ENCODE results near the gene GSC2. TPM values are rescaled to one million over a fixed set of nuclear protein-coding genes. Genes with fewer than 3 reads are reported as not detected.
A peak's percentile ranks its signal among the peaks of the same experiment; 100 is the strongest.

GSC2 gene
- total RNA-seq, 6 donors from 2014 or later: not detected

GRCh38 chr22:19139974-19140373 is 10.1 kb downstream of the GSC2 start:
- H3K27me3 ChIP-seq: no peaks in the 10 kb centered on the region
- WGBS, 2 donors: 98 to 100% methylated on average over 3 to 5 of the region's 5 CpGs
- H3K27ac ChIP-seq: no peak overlapping the region
- peaks cover 8 to 19% (median 9%) of the 10 kb centered on the region in 4 donors for H3K4me1 ChIP-seq
- H3K36me3 ChIP-seq: peaks cover 28 to 78% (median 63%) of the 10 kb centered on the region in 4 donors
- no peak overlapping the region for H3K4me3 ChIP-seq
- DNase-seq (no peak), ATAC-seq (ENCODE audit: low FRiP score in 2 of 2) (no peak)
- TF ChIP-seq CTCF (IDR thresholded peaks at IDR 0.05): no peak
- no peak for TF ChIP-seq POLR2AphosphoS5 (IDR thresholded peaks at IDR 0.05)
- no peak for TF ChIP-seq EP300 (IDR thresholded peaks at IDR 0.05)
- no peak for TF ChIP-seq POLR2A (IDR thresholded peaks at IDR 0.05)
- no peaks in the 10 kb centered on the region for H3K9me3 ChIP-seq

- WGBS, 2 donors: 97 to 100% methylated on average over 1 to 9 of the region's 9 CpGs
- no peaks in the 10 kb centered on the region for H3K9me3 ChIP-seq
- no peak for ATAC-seq (ENCODE audit: low FRiP score in 2 of 2)
- peaks cover 5 to 11% (median 8%) of the 10 kb centered on the region in 4 donors for H3K4me1 ChIP-seq
- H3K27me3 ChIP-seq: no peaks in the 10 kb centered on the region
- no peak overlapping the region for H3K4me3 ChIP-seq
- H3K36me3 ChIP-seq: peaks cover 33 to 88% (median 72%) of the 10 kb centered on the region in 4 donors
- no peak for DNase-seq
- no peak for TF ChIP-seq POLR2A (IDR thresholded peaks at IDR 0.05)
- no peak for TF ChIP-seq POLR2AphosphoS5 (IDR thresholded peaks at IDR 0.05)
- TF ChIP-seq CTCF (IDR thresholded peaks at IDR 0.05): no peak
- no peak for TF ChIP-seq EP300 (IDR thresholded peaks at IDR 0.05)
- no peak overlapping the region for H3K27ac ChIP-seq
Observed at GRCh38 chr22:19139001-19139356, 11.1 kb downstream of the GSC2 start.

- no peak overlapping the region for H3K27ac ChIP-seq
- ATAC-seq (ENCODE audit: low FRiP score in 2 of 2): no peak
- H3K4me1 ChIP-seq: peaks cover 0 to 6% (median 2%) of the 10 kb centered on the region in 4 donors
- TF ChIP-seq POLR2AphosphoS5 (IDR thresholded peaks at IDR 0.05): no peak
- TF ChIP-seq POLR2A (IDR thresholded peaks at IDR 0.05): no peak
- TF ChIP-seq CTCF (IDR thresholded peaks at IDR 0.05): no peak
- TF ChIP-seq EP300 (IDR thresholded peaks at IDR 0.05): no peak
- H3K4me3 ChIP-seq: no peak overlapping the region
- H3K9me3 ChIP-seq: no peaks in the 10 kb centered on the region
- peaks cover 34 to 94% (median 78%) of the 10 kb centered on the region in 4 donors for H3K36me3 ChIP-seq
- DNase-seq: peak in 1 of 2 donors; percentile 61
- no peaks in the 10 kb centered on the region for H3K27me3 ChIP-seq
- WGBS, 2 donors: 86 to 96% methylated on average over 2 to 15 of the region's 15 CpGs
Observed at GRCh38 chr22:19138217-19139000, 11.7 kb downstream of the GSC2 start.

DNA sequence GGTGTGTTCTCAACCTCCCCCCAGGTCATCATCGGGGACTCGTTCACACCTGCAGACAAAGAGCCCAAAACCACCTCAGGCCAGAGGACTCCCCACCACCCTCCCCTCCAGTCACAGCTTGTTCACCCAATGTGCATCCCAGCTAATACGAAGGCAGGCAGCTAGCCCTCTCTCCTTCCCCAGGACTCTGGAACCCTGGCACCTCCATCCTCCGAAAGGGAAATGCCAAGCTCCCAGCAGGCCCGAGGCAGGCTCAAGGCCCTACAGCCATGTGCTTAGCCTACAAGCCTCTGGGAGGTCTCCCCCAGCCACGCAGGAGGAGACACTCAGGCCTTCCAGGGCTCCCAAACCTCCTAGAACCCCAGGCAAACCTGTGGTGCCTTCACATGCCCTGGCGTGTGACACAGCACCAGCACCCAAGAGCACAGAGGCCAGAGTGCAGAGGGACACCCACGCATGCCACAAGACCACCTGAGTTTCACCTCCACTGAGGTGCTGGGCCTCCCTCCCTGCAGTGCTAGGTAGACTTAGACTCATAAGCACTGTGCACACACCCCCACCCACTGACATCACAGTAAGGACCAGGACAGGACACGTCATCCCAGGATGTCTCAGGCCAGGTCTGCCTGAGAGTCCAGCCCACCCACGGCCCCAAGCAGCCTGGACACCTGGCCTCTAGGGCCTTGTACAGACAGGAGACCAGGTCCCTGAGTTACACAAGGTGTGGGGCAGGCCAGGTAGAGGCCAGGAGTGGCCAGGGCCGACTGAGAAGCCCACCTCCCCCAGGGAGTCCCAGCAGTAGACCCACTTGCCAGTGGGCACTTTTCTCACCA is 12.5 kb downstream of the GSC2 start:
- WGBS, 2 donors: 83 to 88% methylated on average over 7 to 9 of the region's 11 CpGs
- no peak for TF ChIP-seq CTCF (IDR thresholded peaks at IDR 0.05)
- TF ChIP-seq POLR2A (IDR thresholded peaks at IDR 0.05): no peak
- TF ChIP-seq POLR2AphosphoS5 (IDR thresholded peaks at IDR 0.05): no peak
- TF ChIP-seq EP300 (IDR thresholded peaks at IDR 0.05): no peak
- DNase-seq (no peak), ATAC-seq (ENCODE audit: low FRiP score in 2 of 2) (no peak)
- H3K4me1 ChIP-seq: no peaks in the 10 kb centered on the region
- no peaks in the 10 kb centered on the region for H3K27me3 ChIP-seq
- H3K4me3 ChIP-seq: no peak overlapping the region
- no peaks in the 10 kb centered on the region for H3K9me3 ChIP-seq
- peaks cover 35 to 100% (median 84%) of the 10 kb centered on the region in 4 donors for H3K36me3 ChIP-seq
- no peak overlapping the region for H3K27ac ChIP-seq

Measured in upper lobe of left lung (tissue), 6 donors.